Activated naive CD8-positive, alpha-beta T cell treated with anti-CD3 and anti-CD28 coated beads, Interleukin-2, amount 50 U/mL, for 24 hours (primary cell): ENCODE measurements around the gene ACAA2.

ENCODE experiments used
- ATAC-seq: fragments of 150-1000 bp; cut with Tn5 transposase; one replicate; pipeline ENCODE4 v1.10.0; 2021
- DNase-seq: peaks from one replicate; pipeline ENCODE4 v3.0.0; 2021
- H3K27ac Mint-ChIP-seq: one replicate; pipeline ENCODE4 v1.8.0; 2021; ENCODE audit warnings: mild to moderate bottlenecking, mixed read lengths
- H3K27me3 Mint-ChIP-seq: one replicate; pipeline ENCODE4 v1.8.0; 2021; ENCODE audit warnings: mixed read lengths
- H3K36me3 Mint-ChIP-seq: one replicate; pipeline ENCODE4 v1.8.0; 2021; ENCODE audit warnings: low read depth, mixed read lengths
- H3K4me1 Mint-ChIP-seq: one replicate; pipeline ENCODE4 v1.8.0; 2021; ENCODE audit warnings: mixed read lengths
- H3K4me3 Mint-ChIP-seq: one replicate; pipeline ENCODE4 v1.8.0; 2021; ENCODE audit warnings: mild to moderate bottlenecking, moderate library complexity, mixed read lengths
- H3K9me3 Mint-ChIP-seq: one replicate; pipeline ENCODE4 v1.8.0; 2021; ENCODE audit warnings: mixed read lengths

The ACAA2 gene

DNA sequence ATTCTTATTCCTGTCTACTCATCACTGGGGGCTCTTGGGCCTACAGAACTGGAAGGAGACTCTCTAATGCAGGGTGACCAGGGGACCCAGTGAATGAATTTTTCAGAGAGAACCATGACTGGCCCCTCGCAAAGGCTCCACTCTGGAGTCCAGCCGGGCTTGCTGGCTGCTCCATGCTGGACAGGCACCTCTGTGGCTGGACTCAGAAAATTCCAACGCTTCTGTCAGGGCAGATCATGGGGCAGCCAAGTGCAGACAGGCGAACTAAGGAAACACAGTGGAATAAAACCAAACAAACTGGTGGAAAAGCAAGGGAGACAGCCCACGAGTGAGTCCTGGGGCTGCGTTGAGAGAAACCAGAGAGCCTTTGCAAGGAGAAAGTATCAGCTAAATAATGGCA is 57.2 kb downstream of the ACAA2 start:
- ATAC-seq (no peak), DNase-seq (no peak)
- peaks cover 9% of the 10 kb centered on the region for H3K4me1 Mint-ChIP-seq
- H3K4me3 Mint-ChIP-seq: no peak overlapping the region
- H3K27me3 Mint-ChIP-seq: peaks cover 2% of the 10 kb centered on the region
- H3K27ac Mint-ChIP-seq: peak overlapping the region; percentile 57
- no peaks in the 10 kb centered on the region for H3K36me3 Mint-ChIP-seq
- peaks cover 5% of the 10 kb centered on the region for H3K9me3 Mint-ChIP-seq

DNA sequence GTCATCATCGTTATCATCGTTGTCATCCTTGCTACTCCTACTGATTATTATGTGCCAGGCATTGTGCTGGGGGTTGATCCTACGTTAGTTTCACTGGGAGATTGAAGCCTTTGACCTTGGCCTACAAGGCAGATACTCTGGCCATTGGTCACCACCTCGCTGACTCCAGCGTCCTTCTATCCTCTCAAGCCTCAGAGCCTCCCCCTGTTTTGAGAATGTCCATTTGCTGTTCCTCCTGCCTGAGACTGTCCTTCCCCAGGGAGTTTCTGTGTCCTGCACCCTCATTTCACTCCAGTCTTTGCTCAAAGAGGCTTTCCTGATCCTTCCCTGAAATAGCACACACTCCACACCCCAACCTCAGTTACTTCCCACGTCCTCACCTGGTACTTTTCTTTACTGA is 57.8 kb downstream of the ACAA2 start:
- Mint-ChIP-seq H3K27me3 (peaks cover 2% of the 10 kb centered on the region), H3K4me1 (peaks cover 10% of the 10 kb centered on the region), H3K4me3 (no peak overlapping the region), H3K9me3 (peaks cover 5% of the 10 kb centered on the region), H3K36me3 (no peaks in the 10 kb centered on the region), H3K27ac (no peak overlapping the region)
- no peak for DNase-seq
- ATAC-seq: no peak

DNA sequence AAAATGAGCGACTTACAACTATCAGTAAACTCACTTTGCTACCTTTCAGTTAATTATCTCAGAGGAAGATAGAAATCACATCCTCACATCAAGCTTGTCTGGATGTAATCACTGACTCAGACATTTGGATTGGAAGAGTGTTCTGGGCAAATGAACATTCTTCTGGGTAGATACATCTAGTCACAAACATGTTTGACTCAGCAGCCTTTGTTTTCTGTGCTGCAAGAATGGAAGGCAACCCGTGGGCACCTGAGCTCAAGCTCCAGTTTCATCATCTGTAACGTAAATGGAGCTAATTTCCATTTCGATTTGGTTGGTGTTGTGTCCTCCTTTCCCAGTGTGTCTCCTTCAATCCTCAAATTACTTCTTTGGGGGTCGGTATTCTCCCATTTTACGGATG is 58.5 kb downstream of the ACAA2 start:
- no peak overlapping the region for H3K27ac Mint-ChIP-seq
- peaks cover 2% of the 10 kb centered on the region for H3K27me3 Mint-ChIP-seq
- no peak overlapping the region for H3K4me3 Mint-ChIP-seq
- ATAC-seq: no peak
- H3K36me3 Mint-ChIP-seq: no peaks in the 10 kb centered on the region
- H3K4me1 Mint-ChIP-seq: peaks cover 10% of the 10 kb centered on the region
- no peak for DNase-seq
- peaks cover 5% of the 10 kb centered on the region for H3K9me3 Mint-ChIP-seq

DNA sequence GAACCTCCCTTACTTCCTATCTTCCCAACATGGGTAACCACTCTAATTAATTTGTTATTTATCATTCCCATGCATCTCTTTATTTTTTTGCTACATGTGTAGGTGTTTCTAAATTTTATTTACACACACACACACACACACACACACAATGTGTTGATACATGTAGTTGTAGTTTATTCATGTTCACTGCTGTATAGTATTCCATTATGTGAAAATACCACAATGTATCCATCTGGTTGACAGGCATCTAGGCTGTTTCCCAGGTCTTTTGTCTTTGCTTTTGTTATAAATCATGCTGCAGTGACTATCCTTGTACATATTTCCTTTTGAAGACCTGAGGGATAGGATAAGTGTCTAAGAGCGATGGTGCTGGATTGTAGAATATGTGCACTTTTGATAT is 59.7 kb downstream of the ACAA2 start:
- H3K4me1 Mint-ChIP-seq: peaks cover 10% of the 10 kb centered on the region
- H3K27ac Mint-ChIP-seq: no peak overlapping the region
- ATAC-seq (no peak), DNase-seq (no peak)
- H3K4me3 Mint-ChIP-seq: no peak overlapping the region
- H3K27me3 Mint-ChIP-seq: peaks cover 2% of the 10 kb centered on the region
- peaks cover 5% of the 10 kb centered on the region for H3K9me3 Mint-ChIP-seq
- H3K36me3 Mint-ChIP-seq: no peaks in the 10 kb centered on the region

DNA sequence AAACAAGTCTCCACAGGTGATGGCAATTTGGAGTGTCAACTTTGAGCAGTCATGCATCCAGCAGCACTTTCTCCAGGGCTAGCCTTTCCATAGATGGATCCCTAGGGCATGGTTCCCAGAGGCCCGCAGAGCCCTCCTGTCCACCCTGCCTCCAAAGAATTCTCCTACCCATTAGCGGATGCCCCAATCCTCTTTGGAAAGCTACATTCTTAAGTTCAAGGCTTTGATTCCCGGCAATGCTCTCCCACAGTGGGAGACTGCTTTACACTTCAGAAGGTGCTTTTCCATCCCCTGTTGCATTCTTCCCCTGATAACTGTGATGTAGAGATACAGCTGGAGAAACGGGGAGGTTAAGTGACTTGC is 61.3 kb downstream of the ACAA2 start:
- H3K4me3 Mint-ChIP-seq: no peak overlapping the region
- DNase-seq (no peak), ATAC-seq (no peak)
- H3K9me3 Mint-ChIP-seq: peaks cover 5% of the 10 kb centered on the region
- H3K4me1 Mint-ChIP-seq: peaks cover 10% of the 10 kb centered on the region
- H3K36me3 Mint-ChIP-seq: no peaks in the 10 kb centered on the region
- no peak overlapping the region for H3K27ac Mint-ChIP-seq
- no peaks in the 10 kb centered on the region for H3K27me3 Mint-ChIP-seq

DNA sequence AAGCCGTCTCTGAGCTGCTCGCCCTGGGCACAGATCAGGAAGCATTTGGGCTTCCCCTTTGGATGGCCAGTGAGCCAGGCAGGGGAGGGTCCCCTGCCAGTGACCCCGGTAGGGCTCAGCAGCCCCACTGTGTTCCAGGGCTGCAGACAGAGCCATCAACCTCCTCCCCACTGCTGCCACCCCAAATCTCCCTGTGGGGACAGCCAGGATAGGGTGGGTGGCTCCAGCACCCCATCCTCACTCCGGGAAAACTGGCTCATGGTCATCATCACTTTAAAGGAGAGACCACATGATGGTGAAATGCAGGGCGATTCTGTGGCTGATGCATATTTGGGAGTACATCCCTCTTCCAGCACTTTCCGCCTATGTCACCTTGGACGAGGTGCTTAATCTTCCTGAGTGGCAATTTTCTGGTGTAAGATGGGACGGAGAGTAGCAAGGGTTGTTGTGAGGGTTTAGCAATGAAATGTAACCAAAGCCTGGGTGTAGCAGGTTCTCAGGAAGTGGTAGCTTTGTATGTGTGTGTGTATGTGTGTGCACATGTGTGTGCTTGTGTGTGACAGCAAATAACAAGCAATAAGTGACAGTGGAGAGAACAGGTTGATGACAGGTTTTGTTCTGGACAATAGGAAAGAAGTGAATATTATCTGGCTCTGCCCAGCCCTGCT is 61.8 kb downstream of the ACAA2 start:
- Mint-ChIP-seq H3K36me3 (no peaks in the 10 kb centered on the region), H3K9me3 (peaks cover 5% of the 10 kb centered on the region), H3K27ac (no peak overlapping the region), H3K4me3 (no peak overlapping the region), H3K27me3 (no peaks in the 10 kb centered on the region), H3K4me1 (peaks cover 10% of the 10 kb centered on the region)
- DNase-seq (no peak), ATAC-seq (no peak)

DNA sequence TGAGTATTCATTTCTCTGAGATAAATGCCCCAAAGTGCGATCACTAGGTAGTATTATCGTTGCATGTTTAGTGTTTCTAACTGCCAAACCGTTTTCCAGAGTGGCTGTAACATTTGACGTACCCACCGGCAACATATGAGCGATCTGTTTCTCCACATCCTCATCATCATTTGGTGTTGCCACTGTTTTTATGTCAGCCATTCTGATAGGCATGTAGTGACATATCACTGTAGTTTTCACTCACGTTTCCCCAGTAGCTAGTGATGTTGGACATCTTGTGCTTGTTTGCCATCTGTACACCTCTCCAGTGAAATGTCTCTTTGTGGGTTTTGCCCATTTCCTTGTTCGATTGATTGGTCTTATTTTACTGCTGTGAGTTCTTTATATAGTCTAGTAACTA is 63.8 kb downstream of the ACAA2 start:
- Mint-ChIP-seq H3K27me3 (no peaks in the 10 kb centered on the region), H3K36me3 (no peaks in the 10 kb centered on the region), H3K27ac (no peak overlapping the region), H3K4me1 (peaks cover 10% of the 10 kb centered on the region), H3K4me3 (no peak overlapping the region), H3K9me3 (peaks cover 5% of the 10 kb centered on the region)
- DNase-seq: no peak
- ATAC-seq: no peak

DNA sequence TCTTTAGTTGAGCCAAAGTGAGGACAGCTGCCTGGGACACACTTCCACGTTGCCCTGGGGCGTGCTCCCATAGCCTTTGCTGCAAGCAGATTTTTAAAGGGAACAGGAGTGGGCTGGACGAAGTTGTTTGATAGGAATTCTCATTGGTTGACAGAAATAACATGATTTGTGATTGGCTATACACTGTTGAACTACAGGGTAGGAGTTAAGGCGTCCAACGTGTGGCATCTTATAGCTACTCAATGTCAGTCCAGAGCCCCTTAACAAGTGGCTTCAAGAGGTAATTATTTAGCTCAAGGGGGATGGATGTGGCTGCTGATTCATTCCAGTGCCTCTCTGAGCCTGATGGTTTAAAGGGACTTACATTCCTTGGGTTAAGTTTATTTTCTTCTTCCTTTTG is 65.5 kb downstream of the ACAA2 start:
- Mint-ChIP-seq H3K27me3 (peaks cover 4% of the 10 kb centered on the region), H3K4me3 (no peak overlapping the region), H3K27ac (no peak overlapping the region), H3K4me1 (peaks cover 10% of the 10 kb centered on the region), H3K36me3 (no peaks in the 10 kb centered on the region), H3K9me3 (no peaks in the 10 kb centered on the region)
- DNase-seq (no peak), ATAC-seq (no peak)

DNA sequence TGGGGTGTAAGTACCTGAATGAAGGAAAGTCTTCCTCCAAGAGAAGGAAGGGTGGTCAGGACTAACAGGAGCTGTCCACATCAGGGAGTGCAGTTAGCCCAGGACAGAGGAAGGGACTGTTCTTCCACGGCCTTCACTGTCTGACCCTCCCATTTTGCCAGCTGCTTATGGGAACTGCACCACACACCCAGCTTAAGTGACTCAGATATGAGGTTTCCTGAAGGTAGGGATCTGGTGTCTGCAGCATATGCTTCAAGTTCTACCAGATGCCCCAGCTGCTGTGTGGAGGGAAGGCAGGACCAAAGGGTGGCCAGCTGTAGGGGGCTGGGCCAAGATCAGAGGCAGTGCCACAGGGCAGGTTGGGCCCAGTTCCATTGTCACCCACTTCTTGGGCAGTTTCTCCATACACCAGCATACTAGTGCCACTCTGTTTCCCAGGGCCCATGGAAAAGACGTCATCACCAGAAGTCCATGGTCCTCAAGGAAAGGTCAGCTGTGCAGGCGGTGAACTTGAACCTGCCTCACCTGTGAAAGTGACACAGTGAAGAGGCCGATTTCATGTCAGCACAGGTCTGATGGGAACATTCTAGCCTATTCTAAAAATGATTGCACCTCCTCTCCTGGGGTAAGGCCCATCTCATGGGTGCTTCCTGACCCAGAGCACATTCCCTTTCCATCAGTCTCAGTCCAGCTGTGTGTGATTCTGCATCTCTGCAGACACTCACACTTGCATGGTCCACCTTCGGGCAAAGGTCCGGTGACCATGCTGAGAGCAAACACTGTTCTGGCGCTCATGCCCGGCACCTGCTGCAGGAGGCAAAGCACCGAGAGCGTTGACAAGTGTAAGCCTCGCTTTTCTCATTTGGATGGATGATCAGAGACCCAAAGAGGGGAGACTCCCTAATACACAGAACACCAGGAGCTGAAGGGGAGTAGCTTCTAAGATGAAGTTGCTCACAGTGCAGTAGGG is 68.0 kb downstream of the ACAA2 start:
- H3K27me3 Mint-ChIP-seq: peaks cover 8% of the 10 kb centered on the region
- peak; percentile 28 for ATAC-seq
- no peaks in the 10 kb centered on the region for H3K4me1 Mint-ChIP-seq
- no peak overlapping the region for H3K27ac Mint-ChIP-seq
- H3K4me3 Mint-ChIP-seq: no peak overlapping the region
- no peak for DNase-seq
- no peaks in the 10 kb centered on the region for H3K36me3 Mint-ChIP-seq
- H3K9me3 Mint-ChIP-seq: no peaks in the 10 kb centered on the region

DNA sequence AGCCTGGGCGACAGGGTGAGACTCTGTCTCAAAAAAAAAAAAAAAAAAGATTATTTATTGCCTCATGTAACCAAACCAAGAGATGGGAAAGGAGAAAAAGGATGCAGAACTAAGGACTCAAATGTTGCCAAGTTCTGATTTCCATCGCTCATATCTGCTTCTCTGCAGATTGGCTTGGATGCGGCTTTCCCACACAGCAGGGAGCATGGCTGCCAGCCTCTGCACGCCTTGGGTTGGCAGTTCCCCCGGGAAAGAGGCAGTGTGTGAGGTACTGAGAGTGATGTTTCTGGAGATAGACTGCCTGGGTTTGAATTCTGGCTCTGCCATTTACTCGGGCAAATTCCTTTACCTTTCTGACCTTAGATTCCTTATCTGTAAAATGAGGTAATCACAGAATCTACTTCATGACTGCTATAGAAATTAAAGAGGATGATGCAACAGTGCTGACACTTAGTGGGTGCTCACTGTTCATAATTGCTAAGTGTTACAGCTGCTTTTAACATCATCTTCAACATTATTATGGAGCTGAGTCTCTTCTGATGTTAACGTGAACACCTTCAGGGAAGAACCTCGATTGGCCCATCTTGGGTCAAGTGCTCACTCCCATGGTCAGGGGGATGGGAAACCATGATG is 68.8 kb downstream of the ACAA2 start:
- Mint-ChIP-seq H3K27me3 (peaks cover 8% of the 10 kb centered on the region), H3K4me3 (no peak overlapping the region), H3K4me1 (no peaks in the 10 kb centered on the region), H3K27ac (no peak overlapping the region), H3K9me3 (no peaks in the 10 kb centered on the region), H3K36me3 (no peaks in the 10 kb centered on the region)
- no peak for DNase-seq
- ATAC-seq: no peak

DNA sequence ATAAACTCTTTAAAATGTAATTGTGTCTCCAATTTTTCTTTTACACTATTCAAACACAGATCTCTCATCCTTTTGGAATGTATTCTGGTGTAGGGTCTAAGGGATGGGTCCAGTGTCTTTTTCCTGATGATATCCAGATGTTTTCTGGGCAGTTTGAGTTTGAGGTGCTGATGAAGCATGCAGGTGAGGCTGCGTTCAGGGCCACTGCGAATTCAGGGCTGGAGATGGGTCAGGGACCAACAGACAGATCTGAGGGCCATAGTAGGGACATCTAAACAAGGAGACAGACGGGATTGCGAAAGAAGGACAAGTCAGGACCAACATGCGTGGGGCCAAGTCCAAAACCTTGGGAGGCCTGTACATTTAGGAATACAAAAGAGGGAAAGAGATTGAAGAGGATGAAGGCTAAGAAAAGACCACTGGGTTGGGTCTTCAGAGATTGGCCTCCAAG is 70.2 kb downstream of the ACAA2 start:
- no peak for DNase-seq
- H3K27me3 Mint-ChIP-seq: peaks cover 8% of the 10 kb centered on the region
- no peaks in the 10 kb centered on the region for H3K4me1 Mint-ChIP-seq
- H3K27ac Mint-ChIP-seq: no peak overlapping the region
- no peaks in the 10 kb centered on the region for H3K9me3 Mint-ChIP-seq
- H3K4me3 Mint-ChIP-seq: no peak overlapping the region
- H3K36me3 Mint-ChIP-seq: no peaks in the 10 kb centered on the region
- ATAC-seq: no peak

DNA sequence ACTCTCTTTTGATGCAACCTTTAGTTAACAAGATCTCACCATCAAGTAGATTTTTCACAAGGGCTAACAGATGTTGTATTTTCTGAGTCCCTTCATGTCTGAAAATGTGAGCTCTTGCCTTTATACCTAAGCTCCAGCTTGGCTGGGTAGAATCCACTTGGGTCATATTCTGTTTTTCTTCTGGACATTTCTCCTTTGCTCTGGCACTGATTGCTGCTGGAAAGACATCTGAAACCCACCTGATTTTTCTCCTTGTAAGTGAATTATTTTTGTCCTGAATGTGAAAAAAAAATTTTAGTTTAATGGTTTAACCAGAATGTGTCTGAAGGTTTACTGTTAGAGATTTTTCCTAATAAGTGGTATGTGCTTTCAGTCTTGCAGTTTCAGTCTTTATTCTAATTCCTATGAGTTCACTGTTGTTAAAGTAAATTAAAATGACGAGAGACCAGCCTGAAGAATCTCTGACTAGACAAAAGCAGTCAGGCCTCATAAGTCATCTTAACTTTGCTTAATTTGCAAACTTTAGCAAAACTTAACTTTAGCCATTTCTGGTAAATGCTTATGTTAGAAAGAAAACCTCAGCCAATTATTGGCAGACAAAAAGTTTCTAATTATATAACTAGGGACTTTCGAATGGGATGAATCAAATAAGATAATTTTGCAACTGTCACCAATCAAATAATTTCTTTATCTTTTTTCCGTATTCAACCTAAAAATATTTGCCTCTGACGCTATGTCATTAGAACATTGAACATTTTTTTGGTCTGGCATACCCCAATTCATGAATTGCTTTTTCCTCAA is 70.8 kb downstream of the ACAA2 start:
- Mint-ChIP-seq H3K4me1 (no peaks in the 10 kb centered on the region), H3K36me3 (no peaks in the 10 kb centered on the region), H3K27ac (no peak overlapping the region), H3K4me3 (no peak overlapping the region), H3K9me3 (no peaks in the 10 kb centered on the region), H3K27me3 (peaks cover 10% of the 10 kb centered on the region)
- DNase-seq (no peak), ATAC-seq (no peak)

DNA sequence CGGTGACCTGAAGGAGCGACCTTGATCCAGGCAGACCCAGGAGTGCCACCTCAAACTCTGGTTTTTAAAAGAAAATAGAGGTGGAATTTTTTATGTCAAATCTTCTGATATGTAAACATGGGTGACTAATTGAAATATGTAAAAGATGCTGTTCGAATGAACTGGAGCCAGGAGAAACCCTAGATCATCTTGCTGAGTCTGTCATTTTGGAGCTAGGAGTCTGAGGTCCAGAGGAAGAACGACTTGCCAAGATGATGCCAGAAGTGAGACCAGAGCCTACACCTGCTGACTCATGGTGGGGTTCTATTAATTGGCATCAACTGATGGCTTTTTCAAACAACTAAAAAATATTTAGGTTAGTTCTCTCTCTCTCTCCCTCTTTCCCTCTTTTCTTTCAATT is 74.1 kb downstream of the ACAA2 start:
- Mint-ChIP-seq H3K36me3 (no peaks in the 10 kb centered on the region), H3K4me1 (no peaks in the 10 kb centered on the region), H3K9me3 (no peaks in the 10 kb centered on the region), H3K27me3 (peaks cover 15% of the 10 kb centered on the region), H3K4me3 (no peak overlapping the region), H3K27ac (no peak overlapping the region)
- DNase-seq (no peak), ATAC-seq (no peak)

DNA sequence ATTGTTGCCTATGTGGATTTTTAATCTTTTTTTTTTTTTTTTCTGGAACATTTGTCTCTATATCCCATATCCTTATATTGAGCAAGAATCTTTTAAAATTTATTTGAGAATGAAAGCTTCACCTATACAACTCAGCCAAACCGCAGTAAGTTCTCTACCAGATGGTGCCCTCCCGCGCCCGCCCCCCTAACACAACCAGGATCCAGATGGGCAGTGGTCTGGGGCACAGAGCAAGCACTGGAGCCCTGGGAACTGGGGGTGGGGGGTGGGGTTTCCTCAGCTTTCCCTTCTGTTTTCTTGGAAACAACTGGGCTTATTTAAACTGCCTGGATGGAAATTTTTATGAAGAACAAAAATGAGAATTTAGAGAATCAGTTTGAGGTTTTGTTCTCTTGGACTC is 74.6 kb downstream of the ACAA2 start:
- no peak for ATAC-seq
- Mint-ChIP-seq H3K27me3 (peaks cover 15% of the 10 kb centered on the region), H3K9me3 (no peaks in the 10 kb centered on the region), H3K36me3 (no peaks in the 10 kb centered on the region), H3K4me3 (no peak overlapping the region), H3K4me1 (no peaks in the 10 kb centered on the region), H3K27ac (no peak overlapping the region)
- no peak for DNase-seq
